GM10266 (cell line): ENCODE data around the gene RSPO4.

Experiments used
- DNase-seq: peaks from one replicate; pipeline ENCODE4 v3.0.0; 2012; ENCODE audit errors: extremely low spot score
- TF ChIP-seq, protein P1 (sequence below): IDR thresholded peaks from 2 replicates; pipeline ENCODE4 v1.5.1; 2012; ENCODE audit warnings: mild to moderate bottlenecking, low read depth; ENCODE audit not compliant: control insufficient read depth, insufficient read depth; ENCODE audit errors: missing control alignments

RSPO4 gene

DNA sequence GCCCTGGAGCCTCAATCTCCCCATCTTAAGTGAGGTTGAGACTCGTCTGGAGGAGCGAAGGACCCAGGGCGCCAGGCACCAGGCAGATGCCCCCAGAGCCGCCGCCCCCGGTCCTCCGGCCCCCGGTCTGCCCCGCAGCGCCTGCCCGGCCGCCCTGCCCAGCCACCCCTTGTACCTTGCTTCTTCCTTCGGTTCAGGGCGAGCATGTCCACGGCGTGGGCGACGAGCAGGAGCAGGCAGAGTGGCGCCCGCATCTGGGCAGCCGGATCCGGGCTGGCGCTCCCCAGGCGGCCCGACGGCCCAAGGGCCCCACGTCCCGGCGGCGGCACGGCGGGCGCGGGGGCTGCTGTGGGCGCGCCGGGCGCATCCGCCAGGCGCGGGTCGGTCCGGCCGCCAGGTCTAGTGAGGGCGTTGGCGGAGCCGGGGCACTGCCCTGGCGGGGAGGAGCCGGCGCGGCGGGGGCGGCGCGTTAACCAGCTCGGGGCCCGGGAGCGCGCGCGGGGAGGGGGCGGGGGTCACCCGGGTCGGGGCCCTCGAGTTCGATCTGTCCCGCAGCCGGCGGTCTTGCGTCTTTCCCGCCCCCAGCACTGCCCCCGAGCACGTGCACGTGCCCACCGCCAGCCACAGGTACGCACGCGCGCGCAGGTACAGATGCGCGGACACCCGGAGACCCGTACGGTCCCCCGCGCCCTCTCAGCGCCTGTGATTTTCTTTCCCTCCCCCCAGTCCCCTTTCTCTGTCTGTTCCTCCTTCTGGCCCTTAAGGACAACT lies at the start of gene RSPO4:
RSPO4 (minus strand) TSS at position 401 of the 771 bp plus-strand sequence; CDS start at position 254, 147 bp downstream.
- TF ChIP-seq, protein P1, sequence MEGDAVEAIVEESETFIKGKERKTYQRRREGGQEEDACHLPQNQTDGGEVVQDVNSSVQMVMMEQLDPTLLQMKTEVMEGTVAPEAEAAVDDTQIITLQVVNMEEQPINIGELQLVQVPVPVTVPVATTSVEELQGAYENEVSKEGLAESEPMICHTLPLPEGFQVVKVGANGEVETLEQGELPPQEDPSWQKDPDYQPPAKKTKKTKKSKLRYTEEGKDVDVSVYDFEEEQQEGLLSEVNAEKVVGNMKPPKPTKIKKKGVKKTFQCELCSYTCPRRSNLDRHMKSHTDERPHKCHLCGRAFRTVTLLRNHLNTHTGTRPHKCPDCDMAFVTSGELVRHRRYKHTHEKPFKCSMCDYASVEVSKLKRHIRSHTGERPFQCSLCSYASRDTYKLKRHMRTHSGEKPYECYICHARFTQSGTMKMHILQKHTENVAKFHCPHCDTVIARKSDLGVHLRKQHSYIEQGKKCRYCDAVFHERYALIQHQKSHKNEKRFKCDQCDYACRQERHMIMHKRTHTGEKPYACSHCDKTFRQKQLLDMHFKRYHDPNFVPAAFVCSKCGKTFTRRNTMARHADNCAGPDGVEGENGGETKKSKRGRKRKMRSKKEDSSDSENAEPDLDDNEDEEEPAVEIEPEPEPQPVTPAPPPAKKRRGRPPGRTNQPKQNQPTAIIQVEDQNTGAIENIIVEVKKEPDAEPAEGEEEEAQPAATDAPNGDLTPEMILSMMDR = no peak
- DNase-seq = no peak

DNA sequence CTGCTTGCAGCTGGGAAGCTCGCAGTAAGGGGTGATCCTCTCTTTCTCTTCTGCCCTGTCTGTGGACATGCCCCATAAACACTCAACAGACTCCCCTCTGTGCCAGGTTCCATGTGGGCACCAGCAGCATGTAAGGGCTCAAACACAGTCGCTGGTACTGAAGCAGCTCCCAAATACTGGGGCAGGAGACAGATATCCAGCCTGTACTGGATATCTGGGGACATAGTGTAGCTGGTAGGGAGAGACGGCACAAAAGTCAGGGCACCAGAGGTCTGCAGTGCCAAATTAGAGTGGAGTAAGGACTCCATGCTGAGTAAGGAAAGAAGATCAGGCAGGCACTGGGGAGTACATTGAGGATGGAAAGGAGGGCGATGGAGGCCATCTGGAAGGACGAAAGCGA lies 48.3 kb upstream of the RSPO4 start:
- TF ChIP-seq, protein P1 = no peak
- no peak for DNase-seq

DNA sequence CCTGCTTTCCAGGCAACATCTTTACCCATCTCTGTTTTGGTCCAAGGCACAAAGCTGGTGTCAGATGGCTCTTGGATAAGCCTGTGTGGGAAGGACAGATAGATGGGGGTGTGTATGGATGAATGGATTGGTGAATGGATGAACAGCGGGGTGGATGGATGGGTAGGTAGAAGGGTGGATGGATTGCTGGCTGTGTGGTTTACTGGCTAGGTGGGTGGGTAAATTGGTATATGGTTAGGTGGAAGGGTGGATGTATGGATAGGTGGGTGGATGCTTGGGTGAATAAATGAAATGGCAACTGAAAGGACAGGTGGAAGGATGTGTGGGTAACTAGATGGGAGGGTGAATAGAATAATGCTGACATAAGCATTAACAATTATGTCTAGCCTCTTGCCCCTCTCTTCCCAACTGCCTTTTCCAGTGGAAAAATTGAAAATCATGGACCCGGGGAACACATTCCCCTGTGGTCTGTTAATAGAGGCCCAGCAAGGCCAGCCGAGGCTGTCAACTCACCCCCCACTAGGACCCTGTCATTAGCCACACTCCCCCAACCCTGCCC lies 43.8 kb upstream of the RSPO4 start:
- DNase-seq = no peak
- TF ChIP-seq, protein P1 = no peak

DNA sequence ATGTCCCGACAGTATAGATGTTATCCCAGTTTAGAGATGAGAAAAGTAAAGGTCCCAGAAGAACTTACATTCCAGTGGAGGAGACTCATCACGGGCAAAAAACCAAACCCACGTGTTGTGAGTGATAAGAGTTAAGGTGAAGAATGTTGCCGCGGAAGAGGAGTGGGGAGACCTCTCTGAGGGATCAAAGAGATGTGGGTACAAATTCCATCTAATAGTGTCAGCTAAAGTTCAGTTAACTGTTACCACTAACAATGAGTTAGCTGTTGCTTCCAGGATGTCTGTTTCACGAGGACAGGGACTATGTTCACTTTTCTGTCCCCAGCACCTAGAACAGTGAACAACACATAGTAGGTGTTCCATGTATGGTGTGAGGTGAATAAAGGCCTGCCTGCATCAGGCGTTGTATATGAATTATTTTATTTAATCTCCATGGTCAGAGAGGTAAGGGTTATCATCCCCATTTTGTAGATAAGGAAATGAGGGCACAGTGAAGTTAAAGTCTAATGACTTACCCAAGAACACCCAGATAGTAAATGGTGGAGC lies 39.8 kb upstream of the RSPO4 start:
- DNase-seq = no peak
- TF ChIP-seq, protein P1 = no peak

DNA sequence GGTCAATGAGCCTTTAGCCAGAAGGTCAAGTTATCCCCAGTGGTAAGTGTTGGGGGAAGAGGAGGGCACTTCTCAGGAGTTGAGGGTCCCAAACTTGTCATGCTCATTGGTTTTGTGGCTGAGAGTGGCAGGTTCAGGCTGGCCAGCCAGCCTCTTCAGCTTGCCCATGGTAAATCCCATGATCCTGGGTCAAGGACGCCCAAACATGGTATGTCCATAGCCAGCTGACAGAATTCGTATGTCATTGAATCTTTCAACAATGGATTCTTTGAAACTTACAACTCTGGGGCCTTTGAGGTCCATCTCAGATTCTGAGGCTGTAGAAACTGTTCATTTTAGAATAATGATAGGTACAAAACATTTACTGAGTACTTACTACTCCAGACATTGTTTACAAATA lies 36.1 kb upstream of the RSPO4 start:
- DNase-seq = no peak
- TF ChIP-seq, protein P1 = no peak

DNA sequence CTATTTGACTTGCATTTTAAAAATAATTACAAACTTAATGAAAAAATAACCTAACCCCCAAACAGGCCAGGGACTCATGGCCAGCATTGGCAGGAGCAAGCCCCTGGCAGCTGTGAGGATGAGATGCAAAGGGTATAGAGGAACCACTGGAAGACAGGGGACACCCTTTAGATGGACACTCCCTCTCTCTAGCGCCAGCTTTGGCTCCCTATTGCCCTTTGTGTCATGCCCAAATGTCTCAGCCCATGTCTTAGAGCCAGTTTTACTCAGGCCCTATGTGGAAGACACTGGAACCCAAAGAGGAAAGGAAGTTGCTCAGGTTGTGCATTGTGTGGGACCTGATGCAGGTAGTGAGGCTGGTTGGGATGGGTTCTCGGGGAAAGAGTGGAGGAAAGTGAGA lies 34.9 kb upstream of the RSPO4 start:
- TF ChIP-seq, protein P1 = no peak
- no peak for DNase-seq

DNA sequence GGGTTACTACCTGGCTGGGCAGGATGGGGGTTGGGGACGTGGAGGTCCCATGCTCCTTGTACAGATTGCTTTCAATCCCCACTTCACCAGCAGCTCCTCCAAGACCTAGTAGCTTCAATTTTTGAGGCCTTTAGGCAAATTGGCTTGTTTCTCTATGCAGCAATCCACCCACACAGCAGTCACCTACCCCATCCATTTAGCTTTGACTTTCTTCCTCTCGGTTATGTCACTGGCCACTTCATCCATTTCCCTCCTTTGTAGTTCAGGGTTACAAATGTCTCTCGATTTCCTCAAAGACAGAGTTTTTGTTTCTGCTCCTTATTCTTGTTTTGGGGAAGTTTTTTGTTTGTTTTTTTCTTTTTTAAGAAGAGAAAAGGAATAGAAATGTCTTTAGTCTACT lies 33.4 kb upstream of the RSPO4 start:
- DNase-seq = no peak
- TF ChIP-seq, protein P1 = no peak
